HFFc6 (cell line): ENCODE results near the gene BACH2. TPM values are rescaled to one million over a fixed set of nuclear protein-coding genes. Genes with fewer than 3 reads are reported as not detected.

Source experiments
- DNase-seq: peaks from one replicate; pipeline ENCODE4 v3.0.0-alpha.2; 2018
- H3K27ac Mint-ChIP-seq: 2 replicates; pipeline ENCODE4 v1.8.0; 2020; ENCODE audit warnings: mild to moderate bottlenecking, mixed read lengths
- H3K27me3 Mint-ChIP-seq: 2 replicates; pipeline ENCODE4 v1.8.0; 2021; ENCODE audit warnings: mild to moderate bottlenecking, moderate library complexity, mixed read lengths; ENCODE audit not compliant: insufficient read depth
- H3K36me3 Mint-ChIP-seq: 2 replicates; pipeline ENCODE4 v1.8.0; 2021; ENCODE audit warnings: low read depth, mixed read lengths
- H3K4me1 Mint-ChIP-seq: 2 replicates; pipeline ENCODE4 v1.8.0; 2020; ENCODE audit warnings: low read depth, mixed read lengths
- H3K4me3 Mint-ChIP-seq: 2 replicates; pipeline ENCODE4 v1.8.0; 2020; ENCODE audit warnings: mild to moderate bottlenecking, moderate library complexity, mixed read lengths
- H3K9me3 Mint-ChIP-seq: 2 replicates; pipeline ENCODE4 v1.8.0; 2020; ENCODE audit warnings: mild to moderate bottlenecking, mixed read lengths
- total RNA-seq, 6 experiments: library from RNA; stranded (reverse); fragmentation: NEBNext Ultra II Directional; extraction: Animal tissue kit (Norgen Biotek cat#: 25700); gene quantifications; 2 replicates in 1 of 6; 3 replicates in 5 of 6; pipeline ENCODE4 v1.2.3, GENCODE V29; 2021
- TF ChIP-seq, protein P1 (sequence below): fragments of 200-600 bp; sonication (generic); IDR thresholded peaks from 2 replicates; pipeline ENCODE4 v1.5.0; 2021; ENCODE audit warnings: antibody characterized with exemption, mild to moderate bottlenecking

Gene BACH2
- total RNA-seq, 6 experiments from 2014 or later, result not detected

DNA sequence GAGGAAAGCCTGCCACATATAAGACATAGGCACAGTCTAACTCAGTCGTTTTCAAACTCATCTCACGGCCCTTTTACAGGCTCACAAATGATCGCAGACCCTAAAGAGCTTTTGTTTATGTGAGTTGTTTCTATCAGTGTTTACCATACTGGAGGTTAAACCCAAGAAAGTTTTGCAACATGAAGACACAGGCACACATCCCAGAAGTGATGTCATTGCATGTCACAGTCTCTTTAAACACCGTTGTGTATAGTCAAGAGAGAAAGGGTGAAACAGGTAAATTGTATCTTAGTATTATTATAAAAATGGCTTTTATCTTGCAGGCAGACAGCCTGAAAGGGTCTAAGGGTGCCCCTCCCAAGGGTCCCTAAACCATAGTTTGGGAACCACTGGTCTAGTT is 96.7 kb downstream of the BACH2 start:
- no peaks in the 10 kb centered on the region for H3K9me3 Mint-ChIP-seq
- H3K4me1 Mint-ChIP-seq, result peaks cover 3% of the 10 kb centered on the region

GRCh38 chr6:90198758-90199425 is 97.8 kb downstream of the BACH2 start:
- no peak overlapping the region for H3K4me3 Mint-ChIP-seq
- no peak overlapping the region for H3K27ac Mint-ChIP-seq
- TF ChIP-seq, protein P1, sequence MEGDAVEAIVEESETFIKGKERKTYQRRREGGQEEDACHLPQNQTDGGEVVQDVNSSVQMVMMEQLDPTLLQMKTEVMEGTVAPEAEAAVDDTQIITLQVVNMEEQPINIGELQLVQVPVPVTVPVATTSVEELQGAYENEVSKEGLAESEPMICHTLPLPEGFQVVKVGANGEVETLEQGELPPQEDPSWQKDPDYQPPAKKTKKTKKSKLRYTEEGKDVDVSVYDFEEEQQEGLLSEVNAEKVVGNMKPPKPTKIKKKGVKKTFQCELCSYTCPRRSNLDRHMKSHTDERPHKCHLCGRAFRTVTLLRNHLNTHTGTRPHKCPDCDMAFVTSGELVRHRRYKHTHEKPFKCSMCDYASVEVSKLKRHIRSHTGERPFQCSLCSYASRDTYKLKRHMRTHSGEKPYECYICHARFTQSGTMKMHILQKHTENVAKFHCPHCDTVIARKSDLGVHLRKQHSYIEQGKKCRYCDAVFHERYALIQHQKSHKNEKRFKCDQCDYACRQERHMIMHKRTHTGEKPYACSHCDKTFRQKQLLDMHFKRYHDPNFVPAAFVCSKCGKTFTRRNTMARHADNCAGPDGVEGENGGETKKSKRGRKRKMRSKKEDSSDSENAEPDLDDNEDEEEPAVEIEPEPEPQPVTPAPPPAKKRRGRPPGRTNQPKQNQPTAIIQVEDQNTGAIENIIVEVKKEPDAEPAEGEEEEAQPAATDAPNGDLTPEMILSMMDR, result no peak
- no peaks in the 10 kb centered on the region for H3K9me3 Mint-ChIP-seq
- no peak for DNase-seq
- H3K4me1 Mint-ChIP-seq, result peaks cover 11% of the 10 kb centered on the region
- no peaks in the 10 kb centered on the region for H3K36me3 Mint-ChIP-seq
- H3K27me3 Mint-ChIP-seq, result peaks cover 2% of the 10 kb centered on the region

More for the DNA sequence above, 96.7 kb downstream of the BACH2 start:
- Mint-ChIP-seq H3K36me3 (no peaks in the 10 kb centered on the region), H3K4me3 (no peak overlapping the region), H3K27me3 (peaks cover 3% of the 10 kb centered on the region), H3K27ac (no peak overlapping the region)
- TF ChIP-seq, protein P1, result no peak
- no peak for DNase-seq

DNA sequence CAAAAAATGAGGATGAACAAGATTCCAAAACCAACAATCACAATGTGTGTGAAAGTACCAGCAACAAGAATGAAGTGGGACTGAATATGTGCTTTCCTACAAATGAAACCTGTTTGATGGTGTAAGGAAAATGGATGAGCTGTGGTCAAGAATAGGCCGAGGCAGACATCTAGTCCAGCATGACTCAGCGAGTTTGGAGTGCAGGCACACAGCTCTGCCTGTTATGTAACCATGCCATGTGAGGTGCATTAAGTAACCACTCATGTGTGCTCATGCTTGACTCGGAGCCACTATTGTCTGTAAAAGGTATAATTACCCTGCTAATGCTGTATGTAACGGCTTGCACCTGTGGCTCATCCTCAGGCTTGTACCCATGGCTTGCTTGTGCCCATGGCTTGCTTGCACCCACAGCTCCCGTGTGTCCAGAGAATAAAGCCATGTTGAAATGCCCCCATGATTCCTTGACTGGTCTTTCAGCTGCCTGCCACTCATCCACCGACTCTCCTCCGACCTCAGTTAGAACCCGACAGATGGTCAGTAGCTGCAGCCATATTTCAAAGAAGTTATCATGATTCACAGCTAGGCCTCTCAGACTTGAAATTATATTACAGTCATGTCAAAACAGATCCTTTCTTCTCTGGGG is 98.7 kb downstream of the BACH2 start:
- H3K36me3 Mint-ChIP-seq, result no peaks in the 10 kb centered on the region
- no peaks in the 10 kb centered on the region for H3K9me3 Mint-ChIP-seq
- H3K4me1 Mint-ChIP-seq, result peaks cover 11% of the 10 kb centered on the region
- TF ChIP-seq, protein P1, result no peak
- H3K27ac Mint-ChIP-seq, result no peak overlapping the region
- DNase-seq, result peak; percentile 43
- H3K4me3 Mint-ChIP-seq, result no peak overlapping the region
- H3K27me3 Mint-ChIP-seq, result peaks cover 4% of the 10 kb centered on the region

DNA sequence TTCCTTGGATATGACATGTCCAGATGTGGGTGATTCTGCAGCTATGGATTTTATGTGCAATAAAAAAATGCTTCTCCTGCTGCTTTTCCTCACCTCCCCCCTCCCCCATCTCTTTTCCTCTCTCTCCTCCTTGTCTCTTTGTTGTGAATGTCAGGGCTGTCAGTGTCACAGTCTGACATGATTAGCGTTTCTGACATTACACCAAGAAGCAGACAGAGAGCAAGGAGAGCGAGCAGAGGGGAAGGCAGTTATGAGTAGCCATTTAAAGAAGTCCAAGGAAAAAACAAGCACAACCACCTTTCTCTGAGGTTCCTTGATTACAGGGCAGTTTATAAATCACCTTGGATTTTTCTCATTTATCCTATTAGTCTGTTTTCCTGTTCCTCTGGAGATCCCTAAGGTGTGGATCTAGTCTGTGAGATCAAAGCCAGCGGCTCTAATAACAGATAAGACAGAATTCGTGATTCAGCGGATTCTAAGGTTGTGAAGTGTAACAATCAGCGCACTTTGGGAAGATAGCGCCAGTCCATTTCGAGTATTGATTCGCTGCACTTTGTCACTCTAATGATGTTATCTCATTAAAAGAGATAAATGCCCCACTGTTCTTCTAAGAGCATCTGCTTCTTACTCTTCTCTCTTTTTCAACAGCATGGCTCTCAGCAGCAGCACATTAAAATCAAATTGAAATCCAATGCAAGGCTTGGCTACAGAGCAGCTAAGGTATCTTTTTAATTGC is 101.4 kb downstream of the BACH2 start:
- TF ChIP-seq, protein P1, result no peak
- Mint-ChIP-seq H3K4me1 (peaks cover 11% of the 10 kb centered on the region), H3K4me3 (no peak overlapping the region), H3K27ac (no peak overlapping the region), H3K27me3 (peaks cover 6% of the 10 kb centered on the region), H3K9me3 (no peaks in the 10 kb centered on the region), H3K36me3 (no peaks in the 10 kb centered on the region)
- DNase-seq, result no peak

DNA sequence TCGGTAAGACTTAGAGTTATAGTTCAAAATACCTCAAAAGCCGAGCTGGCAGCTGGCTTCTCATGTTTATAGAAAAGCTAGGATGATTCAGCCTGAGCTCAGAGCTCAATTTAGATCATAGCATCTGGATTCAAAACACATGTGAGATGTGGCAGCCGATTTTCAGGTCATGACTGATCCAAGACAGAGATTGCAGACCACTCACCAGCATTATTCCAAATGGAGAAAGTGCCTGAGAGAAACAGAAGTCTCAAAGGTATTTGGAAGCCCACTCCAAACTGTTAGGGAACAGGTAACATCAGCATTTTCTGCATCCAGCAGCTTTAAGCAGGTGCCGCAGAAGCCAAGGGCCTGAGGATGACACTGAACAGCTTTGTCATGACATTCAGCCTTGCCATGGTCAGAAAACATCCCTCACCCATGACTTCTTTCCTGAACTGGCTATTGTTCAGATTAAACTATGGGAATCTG is 102.2 kb downstream of the BACH2 start:
- Mint-ChIP-seq H3K27ac (no peak overlapping the region), H3K27me3 (peaks cover 6% of the 10 kb centered on the region)
- peak; percentile 58 for DNase-seq

More for the DNA sequence above, 102.2 kb downstream of the BACH2 start:
- Mint-ChIP-seq H3K9me3 (no peaks in the 10 kb centered on the region), H3K36me3 (no peaks in the 10 kb centered on the region), H3K4me3 (peak overlapping the region; percentile 17; the same call in 1 of the 2 replicates), H3K4me1 (peaks cover 11% of the 10 kb centered on the region)
- TF ChIP-seq, protein P1, result no peak
